ENCODE measurements around the gene MTHFD2L.
"Not testable (repeated sequence)": the region's sequence is repeated elsewhere in the genome, so short reads cannot be mapped to it uniquely, and the experiment has no call there.

MTHFD2L gene

DNA sequence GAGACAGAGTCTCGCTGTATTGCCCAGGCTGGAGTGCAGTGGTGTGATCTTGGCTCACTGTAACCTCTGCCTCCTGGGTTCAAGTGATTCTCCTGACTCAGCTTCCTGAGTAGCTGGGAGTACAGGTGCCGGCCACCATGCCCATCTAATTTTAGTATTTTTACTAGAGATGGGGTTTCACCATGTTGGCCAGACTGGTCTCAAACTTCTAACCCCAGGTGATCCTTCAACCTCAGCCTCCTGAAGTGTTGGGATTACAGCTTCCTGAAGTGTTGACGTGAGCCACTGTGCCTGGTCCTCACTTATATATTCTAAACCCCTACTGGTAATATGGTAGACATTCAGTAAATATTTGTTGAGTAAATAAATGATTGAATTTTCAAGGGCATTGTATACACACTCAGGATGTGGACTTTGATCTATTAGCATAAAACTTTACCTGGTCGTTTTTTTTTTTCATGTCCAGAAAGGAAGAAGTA lies 33.0 kb downstream of the MTHFD2L start:
- DNase-seq: peak; percentile 56

DNA sequence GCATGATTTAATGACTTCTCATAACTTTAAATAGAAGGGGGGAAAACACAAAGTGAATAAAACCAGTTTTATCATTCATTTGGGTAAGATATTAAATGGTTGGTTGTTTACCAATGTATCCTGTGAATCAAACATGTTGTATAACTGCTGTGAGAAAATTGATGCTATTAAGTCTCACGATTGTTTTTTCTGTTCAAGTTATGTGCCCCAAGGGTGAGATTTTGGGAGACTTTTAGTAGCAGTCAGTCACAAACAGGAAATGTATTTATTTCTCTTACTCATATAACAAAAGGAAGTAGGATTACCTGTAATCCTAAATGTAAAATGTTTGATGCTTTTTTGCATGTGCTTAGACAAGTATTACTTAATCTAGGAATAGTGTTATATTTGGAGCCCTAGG lies 39.2 kb downstream of the MTHFD2L start:
- no peak for DNase-seq

DNA sequence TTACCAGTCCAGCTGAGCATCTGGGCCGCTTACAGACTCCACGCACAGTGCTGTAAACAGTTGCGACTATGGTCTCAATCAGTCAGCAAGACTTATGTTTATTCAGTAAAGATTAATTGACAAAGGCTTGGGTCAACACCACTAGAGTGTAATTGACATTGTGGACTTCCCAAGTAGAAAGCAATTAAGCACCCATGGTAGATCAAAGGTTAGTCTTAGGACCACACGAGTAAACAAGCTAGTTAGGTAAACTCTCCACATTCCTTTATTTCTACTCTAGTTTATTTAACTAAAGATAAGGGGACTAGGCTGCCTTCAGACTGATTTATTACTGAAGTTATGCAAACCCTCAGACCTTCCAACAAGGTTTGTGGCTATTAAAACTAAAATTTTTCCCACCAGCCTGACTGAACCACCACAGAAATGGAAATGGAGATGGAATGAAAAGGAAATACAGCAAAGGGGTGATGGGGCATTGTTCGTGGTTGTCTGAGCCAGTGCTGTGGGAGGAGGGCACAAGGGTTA lies 44.2 kb downstream of the MTHFD2L start:
- no peak for DNase-seq

DNA sequence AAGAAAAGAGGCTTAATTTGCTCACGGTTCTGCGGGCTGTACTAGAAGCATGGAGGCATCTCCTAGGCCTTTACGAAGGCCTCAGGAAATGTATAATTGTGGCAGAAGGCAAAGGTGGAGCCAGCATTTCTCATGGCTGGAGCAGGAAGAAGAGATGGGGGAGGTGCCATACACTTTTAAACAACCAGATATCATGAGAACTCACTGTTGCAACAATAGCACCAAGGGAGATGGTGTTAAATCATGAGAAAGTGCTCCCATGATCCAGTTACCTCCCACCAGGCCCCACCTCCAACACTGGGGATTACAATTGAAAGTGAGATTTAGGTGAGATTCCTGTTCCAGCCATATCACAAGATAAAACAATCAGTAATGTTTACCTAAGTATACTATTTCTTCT lies 45.5 kb downstream of the MTHFD2L start:
- DNase-seq: no peak

DNA sequence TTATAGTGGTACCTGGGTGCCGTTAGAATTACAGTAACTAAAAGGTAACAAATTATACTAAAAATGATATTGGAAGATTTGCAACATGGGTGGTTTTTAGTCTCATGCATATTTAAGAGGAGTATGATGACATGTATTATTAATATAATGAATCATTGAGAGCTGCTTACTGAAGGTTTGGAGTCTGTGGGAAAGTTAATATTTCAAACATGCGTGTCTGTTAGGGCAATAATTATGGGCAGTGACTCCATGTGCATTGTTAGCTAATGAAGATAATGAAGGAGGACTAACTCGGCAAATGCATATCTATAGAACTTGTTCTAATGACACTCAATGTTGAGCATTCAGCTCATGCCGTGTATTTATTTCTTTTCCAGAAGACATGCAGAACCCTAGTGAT lies 47.1 kb downstream of the MTHFD2L start:
- no peak for DNase-seq

- DNase-seq: no peak
Measured at GRCh38 chr4:74205559-74205958, 47.6 kb downstream of the MTHFD2L start.

GRCh38 chr4:74206088-74206825 lies 48.3 kb downstream of the MTHFD2L start:
- DNase-seq: no peak

GRCh38 chr4:74214457-74215159 lies 56.7 kb downstream of the MTHFD2L start:
- DNase-seq: peak; percentile 4

DNA sequence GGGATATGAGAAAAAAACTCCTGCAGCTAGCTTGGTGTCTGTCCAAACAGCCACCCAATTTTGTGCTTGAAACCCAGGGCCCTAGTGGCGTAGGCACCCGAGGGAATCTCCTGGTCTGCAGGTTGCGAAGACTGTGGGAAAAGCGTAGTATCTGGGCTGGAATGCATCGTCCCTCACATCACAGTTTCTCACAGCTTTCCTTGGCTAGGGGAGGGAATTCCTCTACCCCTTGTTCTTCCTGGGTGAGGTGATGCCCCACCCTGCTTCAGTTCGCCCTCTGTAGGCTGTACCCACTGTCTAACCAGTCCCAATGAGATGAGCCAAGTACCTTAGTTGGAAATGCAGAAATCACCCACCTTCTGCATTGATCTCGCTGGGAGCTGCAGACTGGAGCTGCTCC lies 57.3 kb downstream of the MTHFD2L start:
- not testable (repeated sequence) for DNase-seq

GRCh38 chr4:74217365-74217764 lies 59.4 kb downstream of the MTHFD2L start:
- DNase-seq: no peak

DNA sequence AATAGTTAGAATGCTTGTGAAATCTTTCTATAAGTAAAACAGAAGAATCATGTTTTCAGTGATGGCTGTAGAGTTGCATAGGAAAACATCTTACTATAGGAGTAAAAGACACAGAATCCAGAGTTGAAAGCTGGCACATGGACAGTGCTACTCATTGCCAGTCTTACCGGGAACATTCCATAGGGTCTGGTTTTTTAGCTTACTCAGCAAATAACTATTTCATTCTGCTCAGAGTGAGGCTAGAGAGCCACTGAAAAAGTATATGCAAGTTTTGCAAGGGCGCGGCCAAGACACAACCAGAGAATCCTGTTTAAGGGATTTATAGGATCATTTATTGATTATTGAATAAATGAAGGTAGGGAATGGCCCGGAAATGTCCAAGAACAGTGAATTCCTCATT lies 60.3 kb downstream of the MTHFD2L start:
- DNase-seq: no peak

DNA sequence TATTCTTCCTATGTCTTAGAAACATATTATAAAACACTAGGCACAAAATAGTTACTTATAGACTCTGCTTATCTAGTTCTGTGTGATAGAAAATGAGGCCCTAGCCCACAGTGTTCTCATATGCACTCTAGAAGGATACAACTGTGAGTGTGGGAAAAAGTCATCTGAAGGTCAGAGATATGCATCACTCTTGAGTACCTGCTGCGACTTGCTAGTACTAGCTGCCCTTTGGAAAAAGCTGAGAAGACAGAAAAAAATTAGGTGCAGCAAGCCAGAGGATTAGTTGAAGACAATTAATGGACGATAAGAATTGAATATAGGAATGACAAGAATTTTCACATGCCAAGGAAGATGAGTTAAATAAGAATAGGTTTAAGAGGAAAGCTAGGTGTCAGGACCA lies 61.3 kb downstream of the MTHFD2L start:
- DNase-seq: no peak

- DNase-seq: no peak
Measured at GRCh38 chr4:74223098-74223497, 65.2 kb downstream of the MTHFD2L start.

GRCh38 chr4:74223801-74224200 lies 65.9 kb downstream of the MTHFD2L start:
- DNase-seq: no peak

GRCh38 chr4:74228691-74229640 lies 71.0 kb downstream of the MTHFD2L start:
- peak; percentile 25 for DNase-seq

- no peak for DNase-seq
Measured at GRCh38 chr4:74230902-74231499, 73.1 kb downstream of the MTHFD2L start.

- DNase-seq: no peak
Measured at GRCh38 chr4:74235135-74235534, 77.2 kb downstream of the MTHFD2L start.

DNA sequence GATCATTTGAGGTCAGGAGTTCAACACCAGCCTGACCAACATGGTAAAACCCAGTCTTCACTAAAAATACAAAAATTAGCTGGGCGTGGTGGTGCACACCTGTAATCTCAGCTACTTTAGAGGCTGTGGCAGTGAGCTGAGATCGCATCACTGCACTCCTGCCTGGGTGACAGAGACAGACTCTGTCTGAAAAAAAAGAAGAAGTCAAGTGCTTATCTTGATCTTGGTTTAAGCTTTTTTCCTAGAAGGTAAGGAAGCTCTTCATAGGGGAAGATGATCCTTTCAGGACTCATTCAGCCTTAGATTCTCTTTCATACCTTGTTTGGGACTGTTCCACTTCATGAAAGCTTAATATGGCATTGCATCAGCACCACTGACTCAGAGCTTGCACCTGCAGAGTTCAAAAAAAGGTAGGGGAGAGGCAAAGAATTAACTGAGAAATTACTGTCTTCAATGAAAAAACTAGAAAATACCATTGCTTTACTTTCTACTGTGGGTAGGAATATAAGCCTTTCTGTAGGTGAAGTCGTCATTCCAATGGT lies 79.6 kb downstream of the MTHFD2L start:
- no peak for DNase-seq

DNA sequence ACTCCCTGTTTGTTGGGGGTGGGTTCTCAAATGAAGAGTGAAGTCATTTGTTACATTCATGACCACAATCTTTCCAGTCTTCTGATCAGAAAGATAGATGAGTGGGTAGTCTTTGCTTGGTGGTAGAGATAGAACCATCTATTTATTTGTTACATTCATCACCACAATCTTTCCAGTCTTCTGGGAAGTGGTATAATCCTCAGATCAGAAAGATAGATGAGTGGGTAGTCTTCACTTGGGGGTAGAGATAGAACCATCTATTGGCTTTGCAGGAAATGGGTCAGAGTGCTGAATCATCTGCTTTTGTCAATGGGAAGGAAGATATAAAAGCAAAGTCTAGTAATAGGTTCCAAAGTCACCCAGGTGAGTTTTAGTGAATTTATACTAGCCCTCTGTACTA lies 86.1 kb downstream of the MTHFD2L start:
- DNase-seq: no peak

DNA sequence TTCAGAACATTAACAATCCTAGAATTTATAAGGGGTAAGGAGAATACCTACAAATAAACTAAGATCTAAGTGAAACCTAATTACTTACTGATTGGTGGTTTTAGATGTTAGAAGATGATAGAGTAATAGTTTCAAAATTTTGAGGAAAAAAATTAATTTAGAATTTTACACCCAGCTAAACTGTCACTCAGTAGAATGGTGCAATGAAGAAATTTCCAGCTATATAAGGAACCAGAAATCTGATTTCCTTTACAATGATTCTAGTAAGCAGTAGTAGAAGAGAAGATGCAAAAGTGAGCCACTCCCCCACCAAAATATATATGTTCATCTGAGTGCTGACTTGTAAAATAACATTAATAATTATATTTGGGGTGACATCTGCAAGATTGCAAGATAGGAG lies 95.0 kb downstream of the MTHFD2L start:
- no peak for DNase-seq

DNA sequence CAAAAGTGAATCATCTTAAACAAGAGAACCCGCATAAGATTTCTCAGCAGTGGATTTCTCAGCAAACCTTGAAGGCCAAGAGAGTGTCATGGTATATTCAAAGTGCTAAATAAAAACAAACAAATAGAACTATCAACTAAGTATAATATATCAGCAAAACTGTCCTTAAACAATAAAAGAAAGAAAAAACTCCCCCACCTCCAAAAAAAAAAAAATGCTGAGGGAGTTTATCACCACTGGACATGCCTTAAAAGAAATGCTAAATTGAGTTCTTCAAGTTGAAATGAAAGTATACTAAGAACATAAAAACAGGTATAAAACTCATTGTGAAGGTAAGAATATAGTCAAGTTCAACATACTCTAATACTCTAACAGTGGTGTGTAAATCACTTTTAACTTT lies 96.5 kb downstream of the MTHFD2L start:
- DNase-seq: no peak

DNA sequence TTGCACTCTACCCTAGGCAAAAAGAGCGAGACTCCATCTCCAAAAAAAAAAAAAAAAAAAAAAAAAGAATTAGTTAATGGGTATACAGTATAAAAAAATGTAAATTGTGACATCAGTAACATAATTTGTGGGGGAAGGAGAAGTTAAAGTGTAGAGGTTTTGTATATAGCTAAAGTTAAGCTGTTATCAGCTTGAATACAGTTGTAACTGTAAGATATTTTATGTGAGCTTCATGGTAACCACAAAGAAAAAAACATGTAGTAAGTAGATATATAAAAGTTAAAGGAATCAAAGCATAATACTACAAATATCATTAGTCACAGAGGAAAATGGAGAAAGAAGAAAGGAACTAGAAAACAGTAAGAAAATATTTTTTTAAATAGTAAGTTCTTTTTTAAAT lies 97.2 kb downstream of the MTHFD2L start:
- DNase-seq: no peak

Data from NCI-H2029 (cell line).